Bronchial epithelial cell (primary cell): ENCODE data around the gene PSG5. TPM values are rescaled to one million over a fixed set of nuclear protein-coding genes. Genes with fewer than 3 reads are reported as not detected.
A peak's percentile ranks its signal among the peaks of the same experiment; 100 is the strongest.
"Not testable (repeated sequence)": the region's sequence is repeated elsewhere in the genome, so short reads cannot be mapped to it uniquely, and the experiment has no call there.

Experiments used
- DNase-seq: peaks from one replicate; pipeline ENCODE4 v3.0.0-alpha.2; 2010; ENCODE audit warnings: low read depth
- FAIRE-seq: peaks from 2 replicates; lab custom pipeline; 2011; peaks lifted over from hg19 to GRCh38; lab: Jason Lieb, UNC
- H3K27me3 ChIP-seq: 2 replicates; pipeline ENCODE4 v1.5.1; 2011; ENCODE audit warnings: low read length; ENCODE audit not compliant: control insufficient read depth, insufficient read depth
- H3K36me3 ChIP-seq: 2 replicates; pipeline ENCODE4 v1.5.1; 2011; ENCODE audit warnings: low read length; ENCODE audit not compliant: control insufficient read depth, insufficient read depth
- H3K4me3 ChIP-seq: 2 replicates; pipeline ENCODE4 v1.5.1; 2011; ENCODE audit warnings: mild to moderate bottlenecking, low read depth, low read length, control low read depth
- total RNA-seq: library from RNA; depleted of rRNA; stranded (reverse); fragments of >200 nt; gene quantifications from 2 replicates; pipeline ENCODE4 v1.2.1, GENCODE V29; 2014
- TF ChIP-seq, protein P1 (sequence below): IDR thresholded peaks from 2 replicates; pipeline ENCODE4 v1.5.1; 2011; ENCODE audit warnings: mild to moderate bottlenecking, moderate library complexity, low read length, control low read depth, inconsistent platforms; ENCODE audit not compliant: insufficient read depth, severe bottlenecking

PSG5 gene
- total RNA-seq, 1 donor from 2014 or later = not detected

DNA sequence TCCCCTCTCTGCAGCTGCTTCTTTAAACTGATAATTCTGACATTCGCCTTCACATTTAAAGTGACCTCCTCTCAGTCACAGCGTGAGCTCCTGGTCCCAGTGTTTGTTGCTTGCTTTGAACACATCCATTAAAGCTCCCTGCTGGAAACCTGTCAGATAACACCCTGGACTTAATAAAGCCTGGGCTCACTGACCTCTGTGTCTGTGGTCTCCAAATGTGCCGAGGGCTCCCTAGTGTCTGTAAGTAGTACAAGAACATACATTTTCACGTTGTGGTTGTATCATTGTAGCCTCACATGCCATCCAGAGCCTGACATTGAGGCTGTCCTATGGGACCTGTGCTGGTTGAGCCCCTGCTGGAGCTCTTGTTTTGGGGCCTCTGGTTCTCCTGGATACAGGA lies 21.7 kb upstream of the PSG5 start:
- Histone ChIP-seq H3K4me3 (no peak overlapping the region), H3K36me3 (no peaks in the 10 kb centered on the region), H3K27me3 (no peaks in the 10 kb centered on the region)
- FAIRE-seq = no peak
- no peak for DNase-seq
- TF ChIP-seq, protein P1, sequence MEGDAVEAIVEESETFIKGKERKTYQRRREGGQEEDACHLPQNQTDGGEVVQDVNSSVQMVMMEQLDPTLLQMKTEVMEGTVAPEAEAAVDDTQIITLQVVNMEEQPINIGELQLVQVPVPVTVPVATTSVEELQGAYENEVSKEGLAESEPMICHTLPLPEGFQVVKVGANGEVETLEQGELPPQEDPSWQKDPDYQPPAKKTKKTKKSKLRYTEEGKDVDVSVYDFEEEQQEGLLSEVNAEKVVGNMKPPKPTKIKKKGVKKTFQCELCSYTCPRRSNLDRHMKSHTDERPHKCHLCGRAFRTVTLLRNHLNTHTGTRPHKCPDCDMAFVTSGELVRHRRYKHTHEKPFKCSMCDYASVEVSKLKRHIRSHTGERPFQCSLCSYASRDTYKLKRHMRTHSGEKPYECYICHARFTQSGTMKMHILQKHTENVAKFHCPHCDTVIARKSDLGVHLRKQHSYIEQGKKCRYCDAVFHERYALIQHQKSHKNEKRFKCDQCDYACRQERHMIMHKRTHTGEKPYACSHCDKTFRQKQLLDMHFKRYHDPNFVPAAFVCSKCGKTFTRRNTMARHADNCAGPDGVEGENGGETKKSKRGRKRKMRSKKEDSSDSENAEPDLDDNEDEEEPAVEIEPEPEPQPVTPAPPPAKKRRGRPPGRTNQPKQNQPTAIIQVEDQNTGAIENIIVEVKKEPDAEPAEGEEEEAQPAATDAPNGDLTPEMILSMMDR = no peak

DNA sequence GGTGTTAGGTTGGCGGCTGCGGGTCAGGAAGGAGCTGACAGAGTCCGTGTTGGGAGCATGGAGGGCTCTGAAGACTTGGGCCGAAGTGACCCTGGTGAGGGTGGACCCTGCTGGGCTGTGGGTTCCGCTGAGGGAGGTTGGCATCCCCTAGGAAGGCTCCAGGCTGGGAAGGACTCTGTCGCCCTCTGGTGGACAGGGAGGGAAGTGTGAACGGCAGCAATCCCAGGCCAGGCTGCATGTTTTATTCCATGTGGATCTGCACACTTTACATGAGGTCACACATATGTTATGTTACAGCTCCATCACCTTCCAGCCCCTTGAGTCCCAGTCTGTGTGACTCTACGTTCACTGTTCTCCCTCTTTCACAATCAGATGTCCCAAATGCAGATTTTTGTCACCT lies 20.8 kb upstream of the PSG5 start:
- FAIRE-seq, H3K27me3 ChIP-seq, DNase-seq, H3K4me3 ChIP-seq, H3K36me3 ChIP-seq: not testable (repeated sequence)
- TF ChIP-seq, protein P1 = peak; percentile 64

DNA sequence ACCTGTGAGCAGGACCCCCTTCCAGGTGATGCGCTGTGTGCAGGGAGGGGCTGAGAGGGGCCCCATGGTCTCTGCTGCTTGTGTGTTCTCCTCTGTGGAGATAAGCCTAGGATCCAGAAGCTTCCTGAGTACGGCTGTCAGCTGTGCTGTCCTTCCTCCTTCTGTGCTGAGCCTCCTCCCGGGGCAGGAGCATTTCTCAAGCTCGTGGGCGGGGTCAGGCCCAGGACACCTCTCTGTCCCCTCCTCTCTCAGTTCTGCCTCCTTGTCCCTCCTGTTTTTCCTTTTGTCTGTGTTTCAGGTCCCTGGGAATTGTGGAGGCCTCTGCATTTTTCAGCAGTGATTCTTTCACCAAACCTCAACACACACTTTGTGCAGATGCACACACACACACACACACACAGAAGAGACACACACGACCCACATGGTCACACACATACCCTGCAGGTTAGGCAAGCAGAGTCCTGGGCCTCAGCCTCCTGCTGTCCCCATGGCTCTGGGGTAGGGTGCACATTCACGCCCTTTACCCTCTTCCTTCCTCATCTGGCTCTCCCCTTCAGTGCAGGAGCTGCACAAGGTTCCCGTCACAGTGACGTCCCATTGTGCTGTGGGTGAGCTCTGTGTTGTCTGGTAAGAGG lies 19.3 kb upstream of the PSG5 start, which contains the start of gene PSG4:
Gene PSG4, minus strand, starts transcription at position 168 of the 635 bp plus-strand sequence. Its CDS starts 102 bp downstream, at position 66.
- DNase-seq, H3K4me3 ChIP-seq: not testable (repeated sequence)

DNA sequence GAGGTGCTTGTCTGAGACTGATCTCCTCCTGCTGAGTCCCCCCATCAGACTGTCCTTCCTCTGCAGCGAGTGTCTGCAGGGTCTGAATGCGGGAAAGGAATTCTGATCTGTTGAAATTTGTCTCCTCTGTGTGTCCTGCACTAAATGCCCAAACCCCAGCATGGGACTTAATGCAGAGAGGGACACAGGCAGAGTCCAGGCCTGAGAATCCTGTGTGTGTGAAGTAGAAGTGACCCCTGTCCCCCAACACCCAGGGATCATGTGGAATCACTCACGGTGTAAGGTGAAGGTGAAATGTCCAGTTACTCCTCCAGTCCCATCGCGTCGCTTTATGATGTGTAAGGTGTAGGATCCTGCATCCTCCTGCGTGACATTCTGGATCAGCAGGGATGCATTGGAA lies 17.3 kb upstream of the PSG5 start:
- H3K36me3 ChIP-seq, DNase-seq, FAIRE-seq, H3K27me3 ChIP-seq, H3K4me3 ChIP-seq: not testable (repeated sequence)

More for the DNA sequence above, 19.3 kb upstream of the PSG5 start, which contains the start of gene PSG4:
- FAIRE-seq = peak; percentile 73
- H3K27me3 ChIP-seq, H3K36me3 ChIP-seq: not testable (repeated sequence)

DNA sequence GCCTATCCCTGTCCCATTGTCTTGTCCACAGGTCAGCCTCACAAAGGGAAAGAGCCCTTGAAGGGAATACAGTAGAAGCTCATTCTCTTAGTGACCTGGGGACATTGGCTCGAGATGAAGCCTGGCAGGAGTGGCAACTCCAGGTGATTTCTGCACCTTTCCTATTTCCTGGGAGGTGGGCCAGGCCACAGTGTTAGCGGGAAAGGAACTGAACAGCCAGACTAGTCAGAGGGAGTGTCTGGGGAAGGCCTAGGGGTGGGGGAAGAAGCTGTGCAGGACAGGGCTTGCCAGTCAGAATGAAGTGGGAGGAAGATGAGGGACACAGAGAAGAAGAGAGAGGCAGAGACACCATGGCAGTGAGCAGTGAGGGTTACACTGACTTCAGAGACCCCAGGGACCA lies 15.6 kb upstream of the PSG5 start:
- DNase-seq = peak; percentile 55
- not testable (repeated sequence) for H3K36me3 ChIP-seq, FAIRE-seq, H3K4me3 ChIP-seq, H3K27me3 ChIP-seq

DNA sequence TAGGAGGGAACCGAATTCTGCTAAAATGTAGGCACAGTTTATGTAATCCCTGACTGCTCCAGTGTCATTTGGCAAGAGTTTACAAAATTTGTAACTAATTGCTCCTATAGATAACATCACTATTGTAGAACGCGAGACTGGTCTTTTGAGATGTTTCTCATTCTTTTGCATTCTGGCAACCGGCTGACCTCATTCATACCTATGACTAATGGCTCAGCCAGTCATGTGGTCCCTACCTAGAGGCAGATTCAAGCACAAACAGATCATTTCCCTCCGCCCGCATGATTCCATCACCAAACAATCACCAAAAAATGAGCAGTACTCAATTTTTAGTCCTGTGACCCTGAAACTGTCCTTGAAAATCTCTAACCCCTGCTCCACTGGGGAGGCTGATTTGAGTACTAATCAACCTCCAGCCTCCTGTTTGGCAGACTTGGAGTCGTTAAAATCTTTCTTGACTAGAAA lies 15.0 kb upstream of the PSG5 start:
- FAIRE-seq (peak; percentile 7), DNase-seq (peak; percentile 76)
- not testable (repeated sequence) for H3K36me3 ChIP-seq, H3K4me3 ChIP-seq, H3K27me3 ChIP-seq

DNA sequence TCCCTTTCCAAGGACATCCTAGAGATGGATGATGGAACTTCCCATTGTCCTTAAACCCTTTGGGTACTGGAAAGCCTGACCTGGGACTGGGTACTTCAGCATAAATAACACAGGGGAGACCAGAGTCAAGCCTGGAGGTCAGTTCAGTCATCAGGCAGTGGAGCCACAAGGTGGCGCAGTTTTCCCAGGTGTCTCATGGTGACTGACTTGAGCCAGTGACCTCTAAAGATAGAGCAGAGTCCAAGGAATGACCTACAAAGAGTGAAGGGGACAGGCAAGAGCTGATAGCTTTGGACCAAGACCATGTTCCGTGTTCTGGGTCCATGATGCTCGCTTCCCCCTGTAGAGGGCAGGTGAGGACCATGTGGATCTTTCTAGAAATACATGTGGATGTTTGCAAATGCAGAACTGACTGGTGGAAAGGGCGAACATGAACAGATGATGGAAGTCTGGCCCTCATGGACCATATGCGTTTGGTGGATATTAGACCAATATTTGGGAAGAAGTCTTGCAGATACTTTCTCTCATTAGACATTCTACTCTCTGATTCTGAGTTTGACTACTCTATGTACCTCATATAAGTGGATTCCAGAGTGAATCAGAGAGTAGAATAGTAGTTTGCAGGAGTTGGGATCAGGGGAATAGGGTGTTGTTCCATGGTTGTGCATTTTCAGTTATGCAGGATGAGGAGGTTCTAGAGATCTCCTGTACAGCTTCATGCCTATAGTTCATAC lies 12.5 kb upstream of the PSG5 start:
- not testable (repeated sequence) for DNase-seq, FAIRE-seq, H3K27me3 ChIP-seq, H3K36me3 ChIP-seq, H3K4me3 ChIP-seq
- TF ChIP-seq, protein P1 = peak; percentile 41

DNA sequence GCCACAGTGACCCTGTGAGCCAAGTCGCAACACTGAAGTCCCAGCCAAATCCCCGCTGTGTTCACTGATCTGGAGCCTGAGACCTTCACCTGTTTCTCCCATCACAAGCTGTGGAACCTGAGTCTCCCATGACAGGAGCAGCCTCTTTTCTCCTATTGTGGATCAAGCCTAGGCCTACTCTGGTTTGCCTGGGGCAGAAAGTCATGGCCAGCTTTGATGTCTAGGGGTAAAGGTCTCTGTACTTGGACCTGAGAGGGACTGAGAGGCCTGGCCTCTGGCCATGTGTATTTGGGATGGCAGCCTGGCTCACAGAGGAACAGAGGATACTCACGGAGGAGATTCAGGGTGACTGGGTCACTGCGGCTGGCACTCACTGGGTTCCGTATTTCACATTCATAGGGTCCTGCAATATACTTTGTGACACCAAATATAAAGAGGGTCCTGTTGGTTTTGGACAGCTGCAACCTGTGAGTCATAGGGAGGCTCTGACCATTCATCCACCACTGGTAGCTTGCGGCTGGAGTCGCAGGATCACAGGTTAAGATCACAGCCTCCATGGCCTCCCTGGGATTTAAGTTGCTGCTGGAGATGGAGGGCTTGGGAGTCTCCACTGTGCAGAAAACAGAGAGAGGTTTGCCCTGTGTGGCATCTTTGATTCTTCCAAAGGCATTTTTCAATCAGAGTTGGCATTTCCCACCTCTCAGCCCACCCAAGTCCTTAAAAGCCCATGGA lies 11.5 kb upstream of the PSG5 start:
- FAIRE-seq = not testable (repeated sequence)

DNA sequence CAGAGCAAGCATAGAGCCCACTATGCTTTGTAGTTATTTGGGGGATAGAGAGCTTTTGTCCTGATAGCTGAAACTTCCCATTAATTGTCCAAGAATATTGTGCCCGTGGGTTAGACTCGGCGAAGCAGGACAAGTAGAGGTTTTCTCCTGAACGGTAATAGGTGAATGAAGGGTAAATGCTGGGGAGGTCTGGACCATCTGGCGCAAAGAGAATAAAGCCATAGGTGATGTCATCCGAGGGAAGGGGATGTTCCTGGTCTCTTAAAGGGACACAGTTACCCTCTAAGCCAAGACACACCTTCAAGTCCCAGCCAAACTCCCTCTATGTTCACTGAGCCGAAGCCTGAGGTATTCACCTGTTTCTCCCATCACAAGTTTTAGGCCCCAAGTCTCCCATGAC lies 8.1 kb upstream of the PSG5 start:
- H3K27me3 ChIP-seq, DNase-seq, FAIRE-seq, H3K4me3 ChIP-seq, H3K36me3 ChIP-seq: not testable (repeated sequence)

More for the DNA sequence above, 11.5 kb upstream of the PSG5 start:
- not testable (repeated sequence) for H3K27me3 ChIP-seq, H3K36me3 ChIP-seq, H3K4me3 ChIP-seq, DNase-seq

DNA sequence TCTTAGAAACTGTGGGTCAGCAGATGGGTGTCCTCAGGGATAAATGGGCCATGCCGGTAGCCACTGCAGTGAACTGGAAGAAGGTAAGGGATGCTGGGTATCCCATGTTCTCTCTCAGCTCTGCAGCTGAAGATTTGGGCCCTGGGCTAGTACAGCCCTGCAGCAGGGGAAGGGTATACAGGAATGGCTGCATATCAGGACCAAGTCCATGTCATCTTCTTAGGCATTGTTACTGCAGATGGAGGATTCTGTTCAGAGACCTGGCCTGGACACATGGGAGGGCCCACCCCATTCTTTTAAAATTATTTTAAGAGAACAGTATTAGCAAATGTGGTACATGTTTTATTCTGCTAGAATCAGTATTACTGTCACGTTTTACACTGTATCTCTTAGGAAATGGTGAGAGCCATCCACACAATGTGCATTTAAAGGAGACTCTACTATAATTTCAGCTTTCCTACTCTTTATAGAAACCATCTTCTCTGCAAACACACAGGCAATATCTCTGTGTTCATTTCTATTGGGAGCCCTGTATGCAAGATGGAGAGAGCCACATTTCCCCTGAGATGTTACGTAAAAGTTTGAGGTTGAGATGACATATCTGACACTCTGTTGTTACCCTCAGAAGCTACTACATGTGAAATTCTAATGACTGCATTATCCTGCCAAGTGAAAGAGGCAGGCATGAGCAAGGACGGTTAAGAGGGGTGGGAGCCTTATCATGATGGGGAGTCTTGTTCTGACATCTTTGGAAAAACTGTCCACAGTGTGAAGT lies 6.2 kb upstream of the PSG5 start:
- H3K27me3 ChIP-seq, DNase-seq, H3K36me3 ChIP-seq, FAIRE-seq, H3K4me3 ChIP-seq: not testable (repeated sequence)
